Glutamatergic neuron (in vitro differentiated cells): Measurements from ENCODE around the gene MELK. TPM values are rescaled to one million over a fixed set of nuclear protein-coding genes. Genes with fewer than 3 reads are reported as not detected.

Experiments
- DNase-seq: peaks from one replicate; pipeline ENCODE4 v3.0.0; 2022
- H3K27ac Mint-ChIP-seq: one replicate; pipeline ENCODE4 v1.8.0; 2020; ENCODE audit warnings: mild to moderate bottlenecking, mixed read lengths, inconsistent platforms; ENCODE audit not compliant: unreplicated experiment
- H3K27me3 Mint-ChIP-seq: one replicate; pipeline ENCODE4 v1.8.0; 2020; ENCODE audit warnings: mild to moderate bottlenecking, moderate library complexity, mixed read lengths, inconsistent platforms; ENCODE audit not compliant: unreplicated experiment
- H3K36me3 Mint-ChIP-seq: one replicate; pipeline ENCODE4 v1.8.0; 2020; ENCODE audit warnings: mild to moderate bottlenecking, mixed read lengths, inconsistent platforms; ENCODE audit not compliant: unreplicated experiment
- H3K4me1 Mint-ChIP-seq: one replicate; pipeline ENCODE4 v1.8.0; 2020; ENCODE audit warnings: mild to moderate bottlenecking, low read depth, mixed read lengths, inconsistent platforms; ENCODE audit not compliant: unreplicated experiment
- H3K4me3 Mint-ChIP-seq: one replicate; pipeline ENCODE4 v1.8.0; 2020; ENCODE audit warnings: mild to moderate bottlenecking, mixed read lengths, inconsistent platforms; ENCODE audit not compliant: unreplicated experiment
- H3K9me3 Mint-ChIP-seq: one replicate; pipeline ENCODE4 v1.8.0; 2020; ENCODE audit warnings: mild to moderate bottlenecking, moderate library complexity, mixed read lengths, inconsistent platforms; ENCODE audit not compliant: unreplicated experiment
- total RNA-seq: library from RNA; stranded (reverse); fragmentation: NEBNext Ultra II Directional; extraction: Animal tissue kit (Norgen Biotek cat#: 25700); gene quantifications from one replicate; pipeline ENCODE4 v1.2.1, GENCODE V29; 2021; ENCODE audit not compliant: unreplicated experiment
- TF ChIP-seq, protein P1 (sequence below): fragments of 200-600 bp; sonication (generic); IDR thresholded peaks from one replicate; pipeline ENCODE4 v1.5.0; 2021; ENCODE audit not compliant: partially characterized antibody, unreplicated experiment

MELK gene
- total RNA-seq, 1 donor from 2014 or later: 7.2 TPM

DNA sequence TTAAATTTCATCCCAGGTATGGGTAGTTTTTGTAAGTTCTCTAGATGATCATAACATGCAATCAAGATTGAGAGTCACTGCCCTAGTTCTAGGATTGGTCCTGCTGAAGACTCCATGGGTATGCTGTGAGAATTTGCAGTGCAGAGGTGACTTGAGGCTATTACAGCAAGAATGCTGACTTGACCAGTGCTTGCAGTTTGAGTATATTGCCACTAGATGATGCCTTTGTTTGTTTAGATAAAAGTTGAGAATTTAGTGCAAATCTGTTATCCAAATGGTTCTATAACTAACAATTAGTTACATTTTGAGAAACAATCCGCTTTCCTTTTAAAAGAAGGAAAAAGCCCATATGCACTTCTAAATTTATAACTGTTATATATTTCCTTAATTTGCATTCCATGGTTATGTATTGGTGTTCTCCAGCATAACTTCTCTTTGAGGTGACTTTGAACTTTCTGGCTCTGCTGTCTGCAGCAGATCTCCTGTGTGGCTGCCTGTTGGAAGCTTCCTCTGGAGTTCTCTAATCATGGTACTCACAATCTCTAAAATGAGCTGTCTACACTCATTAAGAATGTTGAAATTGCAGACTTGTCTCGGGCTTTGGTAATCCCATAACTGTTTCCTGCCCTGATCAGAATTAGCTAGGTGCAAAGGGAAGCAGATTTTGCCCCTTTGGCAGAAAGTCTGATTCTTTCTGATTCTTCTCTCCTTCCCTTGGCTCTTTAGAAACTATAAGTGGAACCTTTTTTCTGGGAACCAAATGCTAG is 24.9 kb downstream of the MELK start:
- Mint-ChIP-seq H3K36me3 (no peaks in the 10 kb centered on the region), H3K4me3 (no peak overlapping the region)
- no peak for DNase-seq

GRCh38 chr9:36598273-36598672 is 25.6 kb downstream of the MELK start:
- no peaks in the 10 kb centered on the region for H3K4me1 Mint-ChIP-seq
- H3K4me3 Mint-ChIP-seq: no peak overlapping the region
- no peaks in the 10 kb centered on the region for H3K9me3 Mint-ChIP-seq
- TF ChIP-seq, protein P1, sequence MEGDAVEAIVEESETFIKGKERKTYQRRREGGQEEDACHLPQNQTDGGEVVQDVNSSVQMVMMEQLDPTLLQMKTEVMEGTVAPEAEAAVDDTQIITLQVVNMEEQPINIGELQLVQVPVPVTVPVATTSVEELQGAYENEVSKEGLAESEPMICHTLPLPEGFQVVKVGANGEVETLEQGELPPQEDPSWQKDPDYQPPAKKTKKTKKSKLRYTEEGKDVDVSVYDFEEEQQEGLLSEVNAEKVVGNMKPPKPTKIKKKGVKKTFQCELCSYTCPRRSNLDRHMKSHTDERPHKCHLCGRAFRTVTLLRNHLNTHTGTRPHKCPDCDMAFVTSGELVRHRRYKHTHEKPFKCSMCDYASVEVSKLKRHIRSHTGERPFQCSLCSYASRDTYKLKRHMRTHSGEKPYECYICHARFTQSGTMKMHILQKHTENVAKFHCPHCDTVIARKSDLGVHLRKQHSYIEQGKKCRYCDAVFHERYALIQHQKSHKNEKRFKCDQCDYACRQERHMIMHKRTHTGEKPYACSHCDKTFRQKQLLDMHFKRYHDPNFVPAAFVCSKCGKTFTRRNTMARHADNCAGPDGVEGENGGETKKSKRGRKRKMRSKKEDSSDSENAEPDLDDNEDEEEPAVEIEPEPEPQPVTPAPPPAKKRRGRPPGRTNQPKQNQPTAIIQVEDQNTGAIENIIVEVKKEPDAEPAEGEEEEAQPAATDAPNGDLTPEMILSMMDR: no peak
- no peaks in the 10 kb centered on the region for H3K36me3 Mint-ChIP-seq
- DNase-seq: no peak
- no peak overlapping the region for H3K27ac Mint-ChIP-seq
- H3K27me3 Mint-ChIP-seq: no peaks in the 10 kb centered on the region

More for the DNA sequence above, 24.9 kb downstream of the MELK start:
- Mint-ChIP-seq H3K27me3 (no peaks in the 10 kb centered on the region), H3K27ac (no peak overlapping the region), H3K9me3 (no peaks in the 10 kb centered on the region), H3K4me1 (no peaks in the 10 kb centered on the region)
- TF ChIP-seq, protein P1: peak; percentile 52

- no peak overlapping the region for H3K4me3 Mint-ChIP-seq
- H3K27ac Mint-ChIP-seq: no peak overlapping the region
- no peaks in the 10 kb centered on the region for H3K36me3 Mint-ChIP-seq
- no peaks in the 10 kb centered on the region for H3K9me3 Mint-ChIP-seq
- H3K27me3 Mint-ChIP-seq: no peaks in the 10 kb centered on the region
- TF ChIP-seq, protein P1: no peak
- DNase-seq: no peak
- no peaks in the 10 kb centered on the region for H3K4me1 Mint-ChIP-seq
Measured at GRCh38 chr9:36603006-36603405, 30.3 kb downstream of the MELK start.

GRCh38 chr9:36609306-36609705 is 36.6 kb downstream of the MELK start:
- Mint-ChIP-seq H3K4me1 (no peaks in the 10 kb centered on the region), H3K27me3 (peaks cover 1% of the 10 kb centered on the region), H3K4me3 (no peak overlapping the region), H3K36me3 (peaks cover 11% of the 10 kb centered on the region), H3K27ac (no peak overlapping the region), H3K9me3 (peaks cover 5% of the 10 kb centered on the region)
- TF ChIP-seq, protein P1: no peak
- DNase-seq: no peak

GRCh38 chr9:36622121-36622520 is 49.4 kb downstream of the MELK start:
- no peaks in the 10 kb centered on the region for H3K9me3 Mint-ChIP-seq
- TF ChIP-seq, protein P1: no peak
- no peaks in the 10 kb centered on the region for H3K27me3 Mint-ChIP-seq
- no peak overlapping the region for H3K4me3 Mint-ChIP-seq
- H3K36me3 Mint-ChIP-seq: no peaks in the 10 kb centered on the region
- H3K4me1 Mint-ChIP-seq: no peaks in the 10 kb centered on the region
- no peak for DNase-seq
- H3K27ac Mint-ChIP-seq: no peak overlapping the region
